ENCODE measurements around the gene OR5L1.

OR5L1 gene

DNA sequence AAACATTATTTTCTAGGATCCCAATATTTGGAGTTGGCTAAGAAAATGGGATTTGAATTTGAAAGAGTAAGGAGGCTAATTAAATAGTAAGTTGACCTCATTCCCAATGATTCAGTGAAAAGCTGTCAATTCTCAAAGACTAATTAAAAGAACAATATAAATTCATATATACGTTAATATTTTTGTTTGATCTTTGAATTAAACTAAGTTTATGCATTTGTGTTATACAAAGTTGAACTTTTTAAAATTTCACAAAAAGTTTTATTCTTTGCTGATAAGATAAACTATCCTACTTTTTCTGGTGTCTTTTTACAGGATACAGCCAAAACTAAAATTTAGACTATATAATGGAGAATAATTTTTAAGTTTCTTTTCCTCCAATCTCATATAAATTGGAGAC, at the start of gene OR5L1:
Gene OR5L1 (plus strand): TSS at position 301 of the 400 bp plus-strand sequence. CDS start 100 bp downstream, outside the sequence.
- no peak for DNase-seq
- intact Hi-C loops (cut with DNase I): no loop called here

DNA sequence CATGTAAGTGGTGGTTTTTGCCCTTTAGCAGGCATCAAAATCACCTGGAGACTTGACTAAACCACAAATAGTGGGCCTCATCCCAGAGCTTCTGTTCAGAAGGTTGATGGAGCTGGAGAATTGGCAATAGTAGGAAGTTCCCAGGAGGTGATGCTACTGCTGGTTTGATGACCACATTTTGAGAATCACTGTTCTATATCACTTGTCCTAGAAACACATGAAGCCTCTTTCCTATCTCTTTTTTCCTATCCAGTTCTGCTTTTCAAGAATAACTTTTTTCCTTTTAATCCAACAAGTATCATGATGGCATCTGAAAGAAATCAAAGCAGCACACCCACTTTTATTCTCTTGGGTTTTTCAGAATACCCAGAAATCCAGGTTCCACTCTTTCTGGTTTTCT, 38.0 kb upstream of the OR5L1 start, which contains the start of gene OR5D13:
Gene OR5D13 (plus strand): TSS at position 301 of the 400 bp plus-strand sequence. CDS start 0 bp downstream, at position 301.
- intact Hi-C loops (cut with DNase I): no loop called here
- no peak for DNase-seq

DNA sequence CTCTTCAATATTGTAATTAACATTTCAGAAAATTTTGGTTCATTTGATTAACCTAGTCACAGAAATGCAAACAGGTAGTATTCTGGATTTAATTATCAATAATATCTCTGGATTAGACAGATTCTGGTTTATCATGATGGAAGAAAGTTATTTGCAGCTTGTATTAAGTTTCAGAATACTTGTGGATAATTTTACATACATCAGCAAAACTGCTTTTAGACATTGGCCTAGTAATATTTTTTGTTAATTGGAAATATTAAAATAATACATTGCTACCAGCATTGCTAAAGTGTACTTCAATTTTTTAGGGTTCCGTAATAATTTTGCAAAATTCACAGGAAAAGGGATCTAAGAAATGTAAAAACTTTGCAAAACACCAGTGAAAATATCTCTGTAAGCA, 19.6 kb upstream of the OR5L1 start:
- DNase-seq: no peak
- intact Hi-C loops (cut with DNase I): no loop called here

DNA sequence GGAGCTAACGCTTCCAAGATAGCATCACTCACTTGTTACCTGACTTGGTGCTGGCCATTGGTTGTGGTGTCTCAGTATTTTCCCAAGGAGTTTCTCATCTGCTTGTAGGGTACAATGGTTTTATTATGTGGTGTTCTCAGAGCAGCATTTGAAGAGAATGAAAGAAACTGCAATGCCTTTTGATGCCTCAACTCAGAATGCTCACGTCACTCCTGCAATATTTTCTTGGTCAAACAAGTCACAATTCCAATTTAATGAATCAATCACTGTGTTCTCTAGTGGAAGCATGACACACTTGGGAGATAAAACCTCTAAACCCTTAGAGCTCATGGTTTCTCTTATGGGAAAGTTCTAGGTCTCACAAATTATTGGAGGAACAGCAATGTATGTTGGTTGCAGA, 17.8 kb upstream of the OR5L1 start:
- DNase-seq: no peak

DNA sequence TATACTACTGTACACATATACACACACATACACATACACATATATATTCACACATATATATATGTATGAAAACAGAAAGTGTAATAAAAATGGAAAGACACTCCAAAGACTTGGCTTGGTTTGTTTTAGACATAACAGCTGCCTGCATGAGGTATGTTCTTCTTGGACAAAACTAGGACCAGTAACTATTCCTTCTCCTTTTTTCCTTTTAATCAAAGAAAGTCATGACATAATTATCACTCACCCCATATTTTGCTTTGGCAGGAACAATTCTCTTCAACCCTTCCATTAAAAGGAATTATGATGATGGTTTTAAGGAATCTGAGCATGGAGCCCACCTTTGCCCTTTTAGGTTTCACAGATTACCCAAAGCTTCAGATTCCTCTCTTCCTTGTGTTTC, 15.9 kb upstream of the OR5L1 start, which contains the start of gene OR5D14:
Gene OR5D14 (plus strand): TSS at position 301 of the 400 bp plus-strand sequence. CDS start 0 bp downstream, at position 301.
- no peak for DNase-seq
- intact Hi-C loops (cut with DNase I): no loop called here

More for the DNA sequence above, 17.8 kb upstream of the OR5L1 start:
- intact Hi-C loops (cut with DNase I): no loop called here

DNA sequence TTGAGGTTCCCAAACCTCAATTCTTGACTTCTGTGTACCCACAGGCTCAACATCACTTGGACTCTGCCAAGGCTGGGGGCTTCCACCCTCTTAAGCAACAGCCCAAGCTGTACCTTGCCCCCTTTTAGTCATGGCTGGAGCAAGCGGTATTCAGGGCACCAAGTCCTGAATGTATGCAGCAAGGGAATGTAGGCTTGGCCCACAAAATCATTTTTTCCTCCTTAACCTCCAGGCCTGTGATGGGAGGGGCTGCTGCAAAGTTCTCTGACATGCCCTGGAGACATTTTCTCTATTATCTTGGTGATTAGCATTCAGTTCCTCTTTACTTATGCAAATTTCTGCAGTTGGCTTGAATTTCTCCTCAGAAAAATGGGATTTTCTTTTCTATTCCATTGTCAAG, 4.9 kb upstream of the OR5L1 start:
- intact Hi-C loops (cut with DNase I): no loop called here

DNA sequence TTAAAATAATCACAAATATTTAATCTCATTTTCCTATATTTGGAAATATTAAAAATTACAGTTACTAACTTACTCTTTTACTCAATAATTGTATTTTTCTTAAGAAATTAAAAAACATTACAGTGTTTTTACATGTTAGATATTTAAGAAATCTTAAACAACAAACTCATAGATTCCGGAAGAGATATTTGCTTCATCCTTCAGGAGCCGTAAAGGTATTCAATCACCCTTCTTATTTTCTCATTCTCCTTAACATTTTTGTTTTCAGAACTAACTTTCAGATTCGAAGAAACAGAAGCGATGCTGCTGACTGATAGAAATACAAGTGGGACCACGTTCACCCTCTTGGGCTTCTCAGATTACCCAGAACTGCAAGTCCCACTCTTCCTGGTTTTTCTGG, 8.2 kb downstream of the OR5L1 start, which contains the start of gene OR5D18:
Gene OR5D18 (plus strand): TSS at position 301 of the 400 bp plus-strand sequence. CDS start 0 bp downstream, at position 301.
- intact Hi-C loops (cut with DNase I): no loop called here
- no peak for DNase-seq

More for the DNA sequence above, 4.9 kb upstream of the OR5L1 start:
- no peak for DNase-seq

DNA sequence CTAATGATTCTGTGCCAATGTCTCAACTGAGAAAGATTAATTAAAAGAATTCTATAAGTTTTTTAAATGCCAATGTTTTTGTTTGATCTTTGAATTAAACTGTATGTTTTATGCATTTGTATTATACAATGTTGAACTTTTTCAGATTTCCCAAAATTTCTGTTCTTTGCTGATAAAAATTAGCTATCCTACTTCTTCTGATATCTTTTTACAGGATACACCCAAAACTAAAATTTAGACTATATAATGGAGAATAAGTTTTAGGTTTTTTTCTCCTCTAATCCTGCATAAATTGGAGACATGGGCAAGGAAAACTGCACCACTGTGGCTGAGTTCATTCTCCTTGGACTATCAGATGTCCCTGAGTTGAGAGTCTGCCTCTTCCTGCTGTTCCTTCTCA, 15.8 kb downstream of the OR5L1 start, which contains the start of gene OR5L2:
Gene OR5L2 (plus strand): TSS at position 301 of the 400 bp plus-strand sequence. CDS start 0 bp downstream, at position 301.
- no peak for DNase-seq
- intact Hi-C loops (cut with DNase I): no loop called here

DNA sequence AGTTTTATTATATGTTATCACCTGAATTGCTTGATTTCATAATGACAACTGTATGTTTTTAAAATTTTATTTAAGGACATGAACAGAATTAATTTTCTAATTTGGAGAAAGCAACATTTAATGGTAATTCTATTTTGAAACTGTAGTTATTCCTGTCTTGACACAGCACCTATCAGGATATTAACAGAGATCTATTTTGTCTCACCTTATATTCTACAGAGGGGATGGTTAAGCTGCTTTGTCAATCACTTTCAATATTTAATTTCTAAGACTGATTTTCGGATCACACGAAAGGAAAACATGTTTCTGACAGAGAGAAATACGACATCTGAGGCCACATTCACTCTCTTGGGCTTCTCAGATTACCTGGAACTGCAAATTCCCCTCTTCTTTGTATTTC, 27.3 kb downstream of the OR5L1 start, which contains the start of gene OR5D16:
Gene OR5D16 (plus strand): TSS at position 301 of the 400 bp plus-strand sequence. CDS start 0 bp downstream, at position 301.
- no peak for DNase-seq
- intact Hi-C loops (cut with DNase I): no loop called here

DNA sequence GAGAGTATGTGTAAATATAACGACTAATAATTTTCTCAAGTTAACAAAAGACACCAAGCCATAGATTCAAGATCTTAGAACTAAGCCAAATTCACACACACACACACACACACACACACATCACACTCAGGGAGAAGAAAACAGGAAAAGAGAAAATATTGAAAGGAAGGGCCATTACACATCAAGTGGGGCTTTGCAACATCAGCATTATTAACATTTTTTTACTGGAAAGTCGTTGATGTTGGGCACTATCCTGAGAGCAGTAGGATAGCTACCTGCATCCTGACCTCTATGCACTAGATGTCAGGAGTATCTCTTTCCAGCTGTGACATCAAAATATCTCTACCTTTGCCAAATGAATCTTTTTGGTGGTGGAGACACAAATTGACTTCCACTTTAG, 36.3 kb downstream of the OR5L1 start:
- intact Hi-C loops (cut with DNase I): no loop called here
- no peak for DNase-seq

DNA sequence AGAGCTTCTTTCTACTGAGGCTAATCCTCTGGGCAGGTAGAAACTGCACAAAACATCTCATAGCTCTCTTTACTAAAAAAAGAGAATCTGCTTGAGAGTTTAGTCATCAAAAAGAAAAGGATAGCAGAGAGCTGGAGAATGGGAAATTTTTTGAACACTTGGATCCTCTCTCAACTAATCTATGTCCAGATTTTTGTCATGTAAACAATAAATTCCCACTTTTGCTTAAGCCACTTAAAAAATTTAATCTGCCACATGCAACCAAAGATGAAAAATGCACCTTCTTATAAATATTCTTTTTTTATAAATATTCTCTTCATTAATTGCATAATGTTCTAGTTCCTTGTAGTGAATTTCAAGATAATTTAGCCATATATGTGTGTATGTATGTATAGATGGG, 37.9 kb downstream of the OR5L1 start:
- intact Hi-C loops (cut with DNase I): no loop called here
- DNase-seq: no peak

DNA sequence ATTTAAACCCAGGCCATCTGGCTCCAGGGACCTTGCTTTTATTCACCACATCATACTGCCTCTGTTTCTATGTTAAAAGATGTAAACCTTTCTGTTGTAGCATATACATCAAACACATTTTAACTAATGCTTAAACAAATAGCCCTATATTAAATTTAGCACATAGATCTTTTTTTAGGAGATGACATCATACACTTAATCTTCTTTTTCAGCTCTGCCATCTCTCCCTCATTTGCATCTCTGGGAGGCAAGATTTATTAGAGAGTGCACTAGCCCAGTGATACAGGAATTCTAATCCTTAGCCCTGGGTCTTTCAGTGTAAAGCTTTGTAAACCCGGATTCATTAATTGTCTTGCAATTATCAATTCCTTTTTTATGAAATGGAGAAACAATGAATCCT, 41.0 kb downstream of the OR5L1 start:
- no peak for DNase-seq
- intact Hi-C loops (cut with DNase I): no loop called here

DNA sequence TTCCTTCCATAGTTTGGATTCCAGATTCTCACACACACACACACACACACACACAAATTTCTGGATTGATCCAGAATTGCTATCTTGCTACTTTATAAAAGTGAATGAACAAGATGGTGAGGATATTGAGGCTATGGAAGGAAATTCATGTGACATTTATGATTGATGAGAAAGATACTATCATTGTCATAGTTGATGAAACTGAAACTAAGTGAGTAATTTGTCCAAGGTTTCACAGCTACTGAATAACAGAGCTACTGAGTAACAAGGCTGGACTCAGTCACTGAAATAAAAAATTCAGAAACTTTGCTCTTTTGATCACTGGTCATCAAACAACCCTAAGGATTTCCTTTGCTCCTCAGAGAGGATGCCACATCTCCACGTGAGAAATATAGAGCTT, 43.5 kb downstream of the OR5L1 start:
- intact Hi-C loops (cut with DNase I): no loop called here
- no peak for DNase-seq
